HepG2 (cell line): ENCODE measurements around the gene CA12. TPM values are rescaled to one million over a fixed set of nuclear protein-coding genes. Genes with fewer than 3 reads are reported as not detected.

ENCODE experiments used
- ATAC-seq: fragments of 200-7000 bp; cut with Tn5 transposase; 3 replicates; pipeline ENCODE4 v1.9.1; 2020; ENCODE audit warnings: mild to moderate bottlenecking, moderate library complexity
- BruUV-seq: library from RNA; stranded (reverse); fragments of 400-500 nt; replicated peaks from 2 replicates; lab custom pipeline; 2021; lab: Mats Ljungman, UMichigan
- CTCF ChIA-PET: fragments of 300-600 bp; formaldehyde crosslinking; extraction: SDS; loops from one replicate; lab custom pipeline; 2021; ENCODE audit warnings: low total read pairs, inconsistent platforms, low intra/inter-chr PET ratio; lab: Yijun Ruan, JAX
- POLR2A ChIA-PET: fragments of 350-600 bp; sonication (Branson Sonifier 250); formaldehyde crosslinking; loops from one replicate; lab custom pipeline; 2020; ENCODE audit warnings: antibody characterized with exemption, inconsistent platforms; lab: Yijun Ruan, JAX
- DNase-seq: peaks from one replicate; pipeline ENCODE4 v3.0.0-alpha.2; 2015; ENCODE audit warnings: low spot score
- FAIRE-seq: peaks from 3 replicates; lab custom pipeline; 2011; peaks lifted over from hg19 to GRCh38; lab: Jason Lieb, UNC
- H2AFZ ChIP-seq: one replicate; pipeline ENCODE4 v1.6.1; 2011; ENCODE audit warnings: low read length, inconsistent platforms
- H3K27ac ChIP-seq: fragments of 300-600 bp; 3 replicates; pipeline ENCODE4 v1.8.0; 2011; ENCODE audit warnings: mixed run types, mild to moderate bottlenecking, mixed read lengths, low read length, inconsistent platforms; ENCODE audit not compliant: insufficient read depth; ENCODE audit errors: extremely low read length
- H3K27me3 ChIP-seq, 2 experiments: fragments of 200-600 bp in 1 of 2; 2 replicates in 1 of 2; 3 replicates in 1 of 2; pipeline versions ENCODE4 v1.6.0 to v1.8.0; 2011; ENCODE audit warnings: low read length in 2 of 2, mild to moderate bottlenecking in 2 of 2, moderate library complexity in 2 of 2, inconsistent platforms in 1 of 2; ENCODE audit not compliant: insufficient read depth in 2 of 2, control insufficient read depth in 1 of 2
- H3K36me3 ChIP-seq, 2 experiments: fragments of 200-600 bp in 1 of 2; replicated peaks in 1 of 2; 2 replicates in 1 of 2; 3 replicates in 1 of 2; pipeline versions ENCODE4 v1.5.1 to v1.8.0; 2011; ENCODE audit warnings: low read length in 2 of 2, inconsistent platforms in 1 of 2; ENCODE audit not compliant: insufficient read depth in 2 of 2, control insufficient read depth in 1 of 2
- H3K4me1 ChIP-seq: 2 replicates; pipeline ENCODE4 v1.5.1; 2012; ENCODE audit warnings: low read length, inconsistent platforms; ENCODE audit not compliant: insufficient read depth
- H3K4me2 ChIP-seq: 2 replicates; pipeline ENCODE4 v1.6.0; 2011; ENCODE audit warnings: low read depth, low read length, inconsistent platforms
- H3K4me3 ChIP-seq, 3 experiments: fragments of 200-600 bp in 1 of 3; sonication (generic), shearing (Covaris generic) in 1 of 3; replicated peaks in 1 of 3; 2 replicates each; pipeline ENCODE4 v1.5.1; 2011 to 2016; ENCODE audit warnings: low read length in 3 of 3, inconsistent platforms in 2 of 3, low read depth in 2 of 3, mild to moderate bottlenecking in 2 of 3, control low read depth in 1 of 3, mixed read lengths in 1 of 3; ENCODE audit not compliant: insufficient read depth in 1 of 3
- H3K79me2 ChIP-seq: one replicate; pipeline ENCODE4 v1.6.1; 2011; ENCODE audit warnings: low read length, inconsistent platforms; ENCODE audit not compliant: insufficient read depth
- H3K9ac ChIP-seq: 2 replicates; pipeline ENCODE4 v1.6.0; 2011; ENCODE audit warnings: mild to moderate bottlenecking, low read depth, low read length, inconsistent platforms; ENCODE audit not compliant: insufficient read depth
- H3K9me3 ChIP-seq: 2 replicates; pipeline ENCODE4 v1.5.1; 2012; ENCODE audit warnings: mild to moderate bottlenecking, low read length
- H4K20me1 ChIP-seq: 2 replicates; pipeline ENCODE4 v1.6.0; 2011; ENCODE audit warnings: inconsistent platforms, mild to moderate bottlenecking, low read length, moderate library complexity; ENCODE audit not compliant: insufficient read depth
- ERF ChIP-seq: IDR thresholded peaks from 2 replicates; pipeline ENCODE4 v1.6.1; 2018; ENCODE audit warnings: missing biosample characterization, missing genetic modification reagents
- PPARG ChIP-seq: conservative IDR thresholded peaks from 2 replicates; pipeline ENCODE4 v1.6.1; 2016; ENCODE audit warnings: missing biosample characterization, missing genetic modification reagents
- RXRB ChIP-seq: IDR thresholded peaks from 2 replicates; pipeline ENCODE4 v1.6.1; 2016; ENCODE audit warnings: borderline replicate concordance, missing genetic modification reagents, missing compliant biosample characterization
- WGBS: methylation state at CpG from one replicate; pipeline ENCODE4 v1.1.6; 2017; ENCODE audit warnings: low lambda C conversion rate; 5-methylcytosine and 5-hydroxymethylcytosine counted together
- in situ Hi-C: cut with HindIII; loops from 2 replicates; pipeline ENCODE4 v1.10.0; 2017; ENCODE audit warnings: low pct_unique_long_range_greater_than_20kb; ENCODE audit not compliant: extremely low pct_ligation_motif_present
- intact Hi-C: fragments of 100-400 bp; cut with micrococcal nuclease; formaldehyde crosslinking; loops from one replicate; pipeline ENCODE4 v1.10.0; 2022; ENCODE audit not compliant: unreplicated experiment
- polyA plus RNA-seq, 8 experiments: library from polyadenylated mRNA; depleted of rRNA in 3 of 8; stranded (reverse) in 7 of 8; unstranded in 1 of 8; fragments of >200 nt; fragmentation: Illumina TruSeq in 4 of 8; extraction: Trizol in 4 of 8; gene quantifications; 2 replicates each; pipeline versions ENCODE4 v1.2.1 to v1.2.3, GENCODE V29; 2011 to 2016; ENCODE audit warnings: low read depth in 4 of 8, missing spikeins in 1 of 8, mixed read lengths in 1 of 8; ENCODE audit not compliant: insufficient read depth in 1 of 8
- total RNA-seq, 5 experiments: library from RNA; depleted of rRNA; stranded (reverse); fragments of >200 nt; fragmentation: Illumina TruSeq; extraction: Trizol; gene quantifications; 2 replicates each; pipeline ENCODE4 v1.2.3, GENCODE V29; 2016; ENCODE audit warnings: low read depth in 1 of 5
- TF ChIP-seq, protein P1 (sequence below): sonication (generic); formaldehyde crosslinking; IDR thresholded peaks from 2 replicates; pipeline ENCODE4 v1.4.0; 2020; ENCODE audit warnings: missing genetic modification reagents, borderline replicate concordance
- TF ChIP-seq, protein P2 (sequence below): IDR thresholded peaks from 2 replicates; pipeline ENCODE4 v1.6.1; 2018; ENCODE audit warnings: missing genetic modification reagents

The CA12 gene
- total and polyA plus RNA-seq, 2 of the 13 experiments (the other 11 are each of a cell fraction or from before 2014, with no cell fraction given): 0.07 to 0.20 TPM

DNA sequence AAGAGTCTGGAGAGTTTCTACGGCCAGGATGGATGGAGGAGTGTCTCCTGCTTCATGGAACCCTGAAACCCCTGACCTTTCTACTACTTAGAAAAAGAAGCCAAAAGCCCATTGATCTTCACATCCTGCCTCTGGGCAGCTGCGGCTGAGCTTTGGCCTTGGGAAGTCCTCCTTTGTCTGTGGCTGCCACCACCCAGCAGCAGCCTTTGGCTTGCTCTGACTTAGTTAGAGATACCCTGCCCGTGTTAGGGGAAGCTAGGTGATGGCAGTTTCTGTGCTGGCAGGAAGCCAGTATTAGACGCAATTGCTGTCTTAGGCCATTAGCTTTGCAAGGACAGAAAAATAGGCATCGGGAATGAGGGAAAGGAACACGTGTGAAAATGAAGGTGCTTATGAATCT, 85.5 kb downstream of the CA12 start:
- no peaks in the 10 kb centered on the region for H3K9me3 ChIP-seq
- H3K27me3 ChIP-seq: no peaks in the 10 kb centered on the region
- in situ Hi-C loops: loop anchor here (25.0 kb wide), 1 partner anchor 266 kb away; no protein-coding TSS in a partner anchor
- ATAC-seq (peak; percentile 77), FAIRE-seq (no peak), DNase-seq (no peak)
- POLR2A ChIA-PET: no interaction called here
- TF ChIP-seq, protein P1, sequence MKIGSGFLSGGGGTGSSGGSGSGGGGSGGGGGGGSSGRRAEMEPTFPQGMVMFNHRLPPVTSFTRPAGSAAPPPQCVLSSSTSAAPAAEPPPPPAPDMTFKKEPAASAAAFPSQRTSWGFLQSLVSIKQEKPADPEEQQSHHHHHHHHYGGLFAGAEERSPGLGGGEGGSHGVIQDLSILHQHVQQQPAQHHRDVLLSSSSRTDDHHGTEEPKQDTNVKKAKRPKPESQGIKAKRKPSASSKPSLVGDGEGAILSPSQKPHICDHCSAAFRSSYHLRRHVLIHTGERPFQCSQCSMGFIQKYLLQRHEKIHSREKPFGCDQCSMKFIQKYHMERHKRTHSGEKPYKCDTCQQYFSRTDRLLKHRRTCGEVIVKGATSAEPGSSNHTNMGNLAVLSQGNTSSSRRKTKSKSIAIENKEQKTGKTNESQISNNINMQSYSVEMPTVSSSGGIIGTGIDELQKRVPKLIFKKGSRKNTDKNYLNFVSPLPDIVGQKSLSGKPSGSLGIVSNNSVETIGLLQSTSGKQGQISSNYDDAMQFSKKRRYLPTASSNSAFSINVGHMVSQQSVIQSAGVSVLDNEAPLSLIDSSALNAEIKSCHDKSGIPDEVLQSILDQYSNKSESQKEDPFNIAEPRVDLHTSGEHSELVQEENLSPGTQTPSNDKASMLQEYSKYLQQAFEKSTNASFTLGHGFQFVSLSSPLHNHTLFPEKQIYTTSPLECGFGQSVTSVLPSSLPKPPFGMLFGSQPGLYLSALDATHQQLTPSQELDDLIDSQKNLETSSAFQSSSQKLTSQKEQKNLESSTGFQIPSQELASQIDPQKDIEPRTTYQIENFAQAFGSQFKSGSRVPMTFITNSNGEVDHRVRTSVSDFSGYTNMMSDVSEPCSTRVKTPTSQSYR (CRISPR knock-in tag): no peak
- TF ChIP-seq PPARG (CRISPR knock-in tag) (peak; percentile 76), ERF (CRISPR knock-in tag) (no peak), RXRB (CRISPR knock-in tag) (0 out of 2 replicates have a peak, but pooled peaks have one; percentile 17)
- TF ChIP-seq, protein P2, sequence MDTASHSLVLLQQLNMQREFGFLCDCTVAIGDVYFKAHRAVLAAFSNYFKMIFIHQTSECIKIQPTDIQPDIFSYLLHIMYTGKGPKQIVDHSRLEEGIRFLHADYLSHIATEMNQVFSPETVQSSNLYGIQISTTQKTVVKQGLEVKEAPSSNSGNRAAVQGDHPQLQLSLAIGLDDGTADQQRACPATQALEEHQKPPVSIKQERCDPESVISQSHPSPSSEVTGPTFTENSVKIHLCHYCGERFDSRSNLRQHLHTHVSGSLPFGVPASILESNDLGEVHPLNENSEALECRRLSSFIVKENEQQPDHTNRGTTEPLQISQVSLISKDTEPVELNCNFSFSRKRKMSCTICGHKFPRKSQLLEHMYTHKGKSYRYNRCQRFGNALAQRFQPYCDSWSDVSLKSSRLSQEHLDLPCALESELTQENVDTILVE (CRISPR knock-in tag): no peak
- no peaks in the 10 kb centered on the region for H3K79me2 ChIP-seq
- H3K4me2 ChIP-seq: peak overlapping the region; percentile 34; the same call in 1 of the 2 replicates
- peaks cover 18% of the 10 kb centered on the region for H3K4me1 ChIP-seq
- no peaks in the 10 kb centered on the region for H3K36me3 ChIP-seq
- CTCF ChIA-PET: no interaction called here
- H3K9ac ChIP-seq: no peak overlapping the region
- 12% methylated on average over 6 of the region's 6 CpGs for WGBS
- H3K4me3 ChIP-seq: no peak overlapping the region
- intact Hi-C loops: no loop called here
- H3K27ac ChIP-seq: no peak overlapping the region
- BruUV-seq: no TSS peak
- no peak overlapping the region for H2AFZ ChIP-seq
- H4K20me1 ChIP-seq: no peaks in the 10 kb centered on the region
